Measurements from ENCODE around the gene KLHL29.
A peak's percentile ranks its signal among the peaks of the same experiment; 100 is the strongest.

The KLHL29 gene

GRCh38 chr2:23647563-23647962 lies 262.6 kb downstream of the KLHL29 start:
- ChIA-PET CTCF (no interaction called here), POLR2A (ENCODE audit: low non-redundant PET) (no interaction called here)
- no peak for DNase-seq (ENCODE audit: low spot score)
- no peak for TF ChIP-seq CTCF (conservative IDR thresholded peaks at IDR 0.05; ENCODE audit: low read depth)
- no peak overlapping the region for H3K27ac ChIP-seq

- no peak for TF ChIP-seq CTCF (conservative IDR thresholded peaks at IDR 0.05; ENCODE audit: low read depth)
- ChIA-PET POLR2A (ENCODE audit: low non-redundant PET) (no interaction called here), CTCF (no interaction called here)
- DNase-seq (ENCODE audit: low spot score) = no peak
- no peak overlapping the region for H3K27ac ChIP-seq
These were observed 264.3 kb downstream of the KLHL29 start for GRCh38 chr2:23649303-23649702.

- ChIA-PET CTCF (no interaction called here), POLR2A (ENCODE audit: low non-redundant PET) (no interaction called here)
- no peak for DNase-seq (ENCODE audit: low spot score)
- H3K27ac ChIP-seq = peak overlapping the region; percentile 65
- no peak for TF ChIP-seq CTCF (conservative IDR thresholded peaks at IDR 0.05; ENCODE audit: low read depth)
These were observed 264.8 kb downstream of the KLHL29 start for GRCh38 chr2:23649819-23650218.

GRCh38 chr2:23651187-23652080 lies 266.5 kb downstream of the KLHL29 start:
- H3K27ac ChIP-seq = peak overlapping the region; percentile 63
- ChIA-PET CTCF (no interaction called here), POLR2A (ENCODE audit: low non-redundant PET) (no interaction called here)
- no peak for TF ChIP-seq CTCF (conservative IDR thresholded peaks at IDR 0.05; ENCODE audit: low read depth)
- peak; percentile 73 for DNase-seq (ENCODE audit: low spot score)

- DNase-seq (ENCODE audit: low spot score) = no peak
- ChIA-PET CTCF (no interaction called here), POLR2A (ENCODE audit: low non-redundant PET) (no interaction called here)
- TF ChIP-seq CTCF (conservative IDR thresholded peaks at IDR 0.05; ENCODE audit: low read depth) = no peak
- H3K27ac ChIP-seq = peak overlapping the region; percentile 6; the same call in 1 of the 2 replicates
These were observed 268.3 kb downstream of the KLHL29 start for GRCh38 chr2:23653326-23653725.

- no peak for TF ChIP-seq CTCF (conservative IDR thresholded peaks at IDR 0.05; ENCODE audit: low read depth)
- H3K27ac ChIP-seq = peak overlapping the region; percentile 63
- ChIA-PET POLR2A (ENCODE audit: low non-redundant PET) (no interaction called here), CTCF (interaction anchor here (0.6 to 0.7 kb wide), 2 partner anchors 102 to 552 kb away, joined by 3 to 4 read pairs; no protein-coding TSS in a partner anchor)
- DNase-seq (ENCODE audit: low spot score) = no peak
These were observed 269.8 kb downstream of the KLHL29 start for GRCh38 chr2:23654756-23655155.

Measured in RWPE1 (cell line).